Inflammatory macrophage (primary cell): ENCODE measurements around the gene NSA2.

Experiments used
- DNase-seq, 2 donors: peaks; one replicate each; pipeline ENCODE4 v3.0.0-alpha.2; 2020 to 2022

Gene NSA2

GRCh38 chr5:74822288-74822687 lies 55.2 kb downstream of the NSA2 start:
- DNase-seq: no peak

- DNase-seq: no peak
These were observed 62.4 kb downstream of the NSA2 start for GRCh38 chr5:74829413-74829812.
